A549 (cell line): ENCODE results near the gene PPCDC. TPM values are rescaled to one million over a fixed set of nuclear protein-coding genes. Genes with fewer than 3 reads are reported as not detected.

ENCODE experiments used
- ATAC-seq, 2 experiments: fragments of 200-7000 bp in 1 of 2; fragments of >200 bp in 1 of 2; cut with Nextera tagmentation in 1 of 2; cut with Tn5 transposase in 1 of 2; 3 replicates each; pipeline versions ENCODE4 v1.8.0 to v1.9.1; 2018 to 2020; ENCODE audit warnings: mild to moderate bottlenecking in 1 of 2, moderate library complexity in 1 of 2
- CTCF ChIA-PET: fragments of 300-600 bp; sonication (Branson Sonifier 250); formaldehyde crosslinking; extraction: SDS; loops from one replicate; lab custom pipeline; 2021; ENCODE audit warnings: antibody characterized with exemption, inconsistent platforms; lab: Yijun Ruan, JAX
- POLR2A ChIA-PET: fragments of 350-600 bp; formaldehyde crosslinking; extraction: SDS; loops from one replicate; lab custom pipeline; 2021; ENCODE audit warnings: antibody characterized with exemption, inconsistent platforms; lab: Yijun Ruan, JAX
- DNase-seq, 2 experiments: peaks; one replicate each; pipeline versions ENCODE4 v3.0.0 to v3.0.0-alpha.2; 2011 to 2016; ENCODE audit warnings: low read depth in 1 of 2, low spot score in 1 of 2
- FAIRE-seq: peaks from 2 replicates; lab custom pipeline; 2011; peaks lifted over from hg19 to GRCh38; lab: Jason Lieb, UNC
- H3K27ac ChIP-seq, 2 experiments: fragments of >200 bp; sonication (Bioruptor Twin); formaldehyde crosslinking; 3 replicates each; pipeline ENCODE4 v1.5.1; 2016 to 2017
- H3K4me1 ChIP-seq: fragments of >200 bp; sonication (Bioruptor Twin); formaldehyde crosslinking; 3 replicates; pipeline ENCODE4 v1.6.1; 2016
- H3K4me2 ChIP-seq: fragments of >200 bp; sonication (Bioruptor Twin); formaldehyde crosslinking; 3 replicates; pipeline ENCODE4 v1.6.1; 2016
- H3K4me3 ChIP-seq: fragments of >200 bp; sonication (Bioruptor Twin); formaldehyde crosslinking; 3 replicates; pipeline ENCODE4 v1.5.1; 2016
- H3K9me3 ChIP-seq: fragments of >200 bp; sonication (Bioruptor Twin); formaldehyde crosslinking; 3 replicates; pipeline ENCODE4 v1.6.1; 2016
- BCL3 ChIP-seq: fragments of >200 bp; sonication (Bioruptor Twin); formaldehyde crosslinking; IDR thresholded peaks from 3 replicates; pipeline ENCODE4 v1.6.1; 2016
- BHLHE40 ChIP-seq: IDR thresholded peaks from 2 replicates; pipeline ENCODE4 v1.6.1; 2012; ENCODE audit warnings: low read depth, low read length, inconsistent platforms
- CBX8 ChIP-seq: fragments of 200-600 bp; sonication (generic); IDR thresholded peaks from 2 replicates; pipeline ENCODE4 v1.6.1; 2016
- EHF ChIP-seq: fragments of 250-450 bp; sonication (Bioruptor Pico); IDR thresholded peaks from 2 replicates; pipeline ENCODE4 v1.5.0; 2020; ENCODE audit warnings: mild to moderate bottlenecking
- EHMT2 ChIP-seq: fragments of 200-600 bp; sonication (generic); IDR thresholded peaks from 2 replicates; pipeline ENCODE4 v1.6.1; 2016; ENCODE audit warnings: antibody characterized with exemption, low read depth, mild to moderate bottlenecking, moderate library complexity
- EP300 ChIP-seq, 2 experiments: fragments of >200 bp; sonication (Bioruptor Twin); formaldehyde crosslinking; IDR thresholded peaks; 2 replicates in 1 of 2; 3 replicates in 1 of 2; pipeline ENCODE4 v1.6.1; 2016 to 2017
- ESRRA ChIP-seq: fragments of 150-350 bp; IDR thresholded peaks from 2 replicates; pipeline ENCODE4 v1.6.1; 2014; ENCODE audit warnings: mild to moderate bottlenecking, low read length, borderline replicate concordance
- FOSB ChIP-seq: fragments of 250-450 bp; sonication (Bioruptor Pico); IDR thresholded peaks from 2 replicates; pipeline ENCODE4 v1.5.0; 2020; ENCODE audit warnings: mild to moderate bottlenecking, moderate library complexity
- FOSL2 ChIP-seq, 2 experiments: fragments of 450-650 bp in 1 of 2; fragments of >200 bp in 1 of 2; sonication (Bioruptor Twin) in 1 of 2; formaldehyde crosslinking; IDR thresholded peaks; 2 replicates each; pipeline versions ENCODE4 v1.5.0 to v1.6.1; 2016 to 2020; ENCODE audit warnings: mild to moderate bottlenecking in 1 of 2, moderate library complexity in 1 of 2
- GATA3 ChIP-seq: IDR thresholded peaks from 2 replicates; pipeline ENCODE4 v1.6.1; 2012; ENCODE audit warnings: borderline replicate concordance
- HMGXB4 ChIP-seq: fragments of 250-450 bp; sonication (Bioruptor Pico); IDR thresholded peaks from 2 replicates; pipeline ENCODE4 v1.5.0; 2021; ENCODE audit warnings: mild to moderate bottlenecking, moderate library complexity, borderline replicate concordance
- HOXA7 ChIP-seq: fragments of 250-450 bp; sonication (Bioruptor Pico); IDR thresholded peaks from 2 replicates; pipeline ENCODE4 v1.5.0; 2020; ENCODE audit warnings: mild to moderate bottlenecking, moderate library complexity
- JUN ChIP-seq, 2 experiments: fragments of >200 bp; sonication (Bioruptor Twin); formaldehyde crosslinking; IDR thresholded peaks; 2 replicates in 1 of 2; 3 replicates in 1 of 2; pipeline ENCODE4 v1.6.1; 2016 to 2017
- JUNB ChIP-seq: fragments of >200 bp; sonication (Bioruptor Twin); formaldehyde crosslinking; IDR thresholded peaks from 2 replicates; pipeline ENCODE4 v1.6.1; 2016
- KDM1A ChIP-seq: fragments of 200-600 bp; sonication (generic); IDR thresholded peaks from 2 replicates; pipeline ENCODE4 v1.6.1; 2016; ENCODE audit warnings: low read depth, mild to moderate bottlenecking
- KDM5A ChIP-seq: fragments of 200-600 bp; sonication (generic); IDR thresholded peaks from 2 replicates; pipeline ENCODE4 v1.6.1; 2016; ENCODE audit warnings: antibody characterized with exemption, mild to moderate bottlenecking
- MAFK ChIP-seq: fragments of 450-650 bp; IDR thresholded peaks from 2 replicates; pipeline ENCODE4 v1.6.1; 2014; ENCODE audit not compliant: partially characterized antibody
- MAX ChIP-seq: IDR thresholded peaks from 2 replicates; pipeline ENCODE4 v1.6.1; 2012
- MAZ ChIP-seq: fragments of 150-350 bp; IDR thresholded peaks from 2 replicates; pipeline ENCODE4 v1.6.1; 2014; ENCODE audit warnings: antibody characterized with exemption, low read depth, low read length, borderline replicate concordance
- NFE2L2 ChIP-seq: fragments of 150-350 bp; conservative IDR thresholded peaks from 2 replicates; pipeline ENCODE4 v1.6.1; 2014; ENCODE audit warnings: low read length
- POLR2AphosphoS2 ChIP-seq: conservative IDR thresholded peaks from 2 replicates; pipeline ENCODE4 v1.6.1; 2012; ENCODE audit warnings: low read length, improper control_type of control experiment, inconsistent platforms
- RAD21 ChIP-seq, 2 experiments: fragments of >200 bp in 1 of 2; sonication (Bioruptor Twin) in 1 of 2; formaldehyde crosslinking in 1 of 2; IDR thresholded peaks in 1 of 2; conservative IDR thresholded peaks in 1 of 2; 2 replicates in 1 of 2; 3 replicates in 1 of 2; pipeline ENCODE4 v1.6.1; 2012 to 2018; ENCODE audit warnings: inconsistent platforms in 1 of 2
- RARB ChIP-seq: fragments of 250-450 bp; sonication (Bioruptor Pico); IDR thresholded peaks from 2 replicates; pipeline ENCODE4 v1.8.0; 2021; ENCODE audit warnings: mild to moderate bottlenecking, moderate library complexity
- RNF2 ChIP-seq: fragments of 200-600 bp; sonication (generic); IDR thresholded peaks from 2 replicates; pipeline ENCODE4 v1.6.1; 2016; ENCODE audit warnings: low read depth, mild to moderate bottlenecking, antibody characterized with exemption, moderate library complexity, borderline replicate concordance
- SMC3 ChIP-seq: fragments of >200 bp; sonication (Bioruptor Twin); formaldehyde crosslinking; IDR thresholded peaks from 3 replicates; pipeline ENCODE4 v1.6.1; 2018; ENCODE audit warnings: inconsistent platforms
- SREBF2 ChIP-seq: fragments of 450-650 bp; IDR thresholded peaks from 2 replicates; pipeline ENCODE4 v1.6.1; 2014; ENCODE audit warnings: mild to moderate bottlenecking, moderate library complexity
- TFCP2L1 ChIP-seq: fragments of 250-450 bp; sonication (Bioruptor Pico); IDR thresholded peaks from 2 replicates; pipeline ENCODE4 v1.5.0; 2021; ENCODE audit warnings: mild to moderate bottlenecking
- USF2 ChIP-seq: fragments of 450-650 bp; IDR thresholded peaks from 2 replicates; pipeline ENCODE4 v1.6.1; 2014; ENCODE audit warnings: antibody characterized with exemption
- WGBS: methylation state at CpG from one replicate; pipeline ENCODE4 v1.1.6; 2017; ENCODE audit errors: missing lambda C conversion rate; 5-methylcytosine and 5-hydroxymethylcytosine counted together
- polyA plus RNA-seq, 4 experiments: library from polyadenylated mRNA; depleted of rRNA in 3 of 4; stranded (reverse); fragments of >200 nt; fragmentation: RNase III in 1 of 4; extraction: RNeasy Plus Mini Kit Qiagen cat#74134 plus additional on column Dnase treatment in 1 of 4; gene quantifications; 2 replicates in 3 of 4; 3 replicates in 1 of 4; pipeline ENCODE4 v1.2.3, GENCODE V29; 2011 to 2017

The PPCDC gene
- polyA plus RNA-seq, 2 of the 4 experiments (the other 2 are of a cell fraction) = 18.2 to 18.5 TPM

- no peak for TF ChIP-seq TFCP2L1 (CRISPR knock-in tag)
- no peak for TF ChIP-seq EHMT2
- no peak for TF ChIP-seq EP300 (IDR thresholded peaks at IDR 0.05)
- no peak for TF ChIP-seq EHF (CRISPR knock-in tag)
- TF ChIP-seq KDM5A = no peak
- no peak for TF ChIP-seq BHLHE40
- TF ChIP-seq MAFK = no peak
- peak; percentile 95 for TF ChIP-seq BCL3
- TF ChIP-seq CBX8 = no peak
- TF ChIP-seq ESRRA = no peak
- TF ChIP-seq SMC3 = no peak
- TF ChIP-seq HOXA7 (CRISPR knock-in tag) = no peak
- TF ChIP-seq JUN (IDR thresholded peaks at IDR 0.05) = peak; percentile 85 to 94; a peak in 4 of 5 replicates
- TF ChIP-seq GATA3 = peak; percentile 90
- TF ChIP-seq FOSL2 (IDR thresholded peaks at IDR 0.05) = no peak
- TF ChIP-seq FOSL2 (CRISPR knock-in tag; IDR thresholded peaks at IDR 0.05) = no peak
- no peak for TF ChIP-seq KDM1A
- TF ChIP-seq NFE2L2 = no peak
- no peak for TF ChIP-seq RAD21 (conservative IDR thresholded peaks at IDR 0.05 in 1 of 2, IDR thresholded peaks at IDR 0.05 in 1 of 2)
- TF ChIP-seq USF2 = no peak
- no peak for TF ChIP-seq JUNB
- TF ChIP-seq POLR2AphosphoS2 = no peak
- TF ChIP-seq RARB (CRISPR knock-in tag) = no peak
- no peak for TF ChIP-seq SREBF2
- TF ChIP-seq FOSB = no peak
- no peak for TF ChIP-seq MAZ
- peak; percentile 89 for TF ChIP-seq MAX
- no peak for TF ChIP-seq HMGXB4
These were observed at the start of gene PPCDC (continued) for GRCh38 chr15:75023181-75023871.

GRCh38 chr15:74976159-74976558 is 47.2 kb upstream of the PPCDC start:
- no peak overlapping the region for H3K4me2 ChIP-seq
- TF ChIP-seq RNF2 (no peak), RAD21 (conservative IDR thresholded peaks at IDR 0.05 in 1 of 2, IDR thresholded peaks at IDR 0.05 in 1 of 2) (peak in 1 of 2 experiments; percentile 27; a peak in 1 of 5 replicates)
- H3K4me3 ChIP-seq = no peak overlapping the region
- FAIRE-seq (no peak), DNase-seq (no peak), ATAC-seq (no peak)
- H3K4me1 ChIP-seq = peaks cover 8% of the 10 kb centered on the region; the same call in 2 of the 3 replicates
- POLR2A ChIA-PET = no interaction called here
- 44% methylated on average over 1 of the region's 1 CpG for WGBS
- H3K9me3 ChIP-seq = no peaks in the 10 kb centered on the region; the same call in 2 of the 3 replicates
- no peak overlapping the region for H3K27ac ChIP-seq
- CTCF ChIA-PET = interaction anchor here (0.6 to 1.9 kb wide), 4 partner anchors 12 to 79 kb away, joined by 3 to 6 read pairs (median 4); no protein-coding TSS in a partner anchor
